Suprapubic skin (tissue), 4 donors: ENCODE measurements around the gene MKKS. TPM values are rescaled to one million over a fixed set of nuclear protein-coding genes. Genes with fewer than 3 reads are reported as not detected.

Experiments used
- DNase-seq, 2 donors: peaks; one replicate each; pipeline ENCODE4 v3.0.0-alpha.2; 2019; ENCODE audit warnings: low spot score in 2 of 2
- H3K27ac ChIP-seq: fragments of 200-600 bp; sonication (generic); one replicate; pipeline ENCODE4 v1.5.1; 2019
- H3K27me3 ChIP-seq: fragments of 200-600 bp; sonication (generic); one replicate; pipeline ENCODE4 v1.5.1; 2019
- H3K36me3 ChIP-seq: fragments of 200-600 bp; sonication (generic); one replicate; pipeline ENCODE4 v1.5.1; 2019
- H3K4me1 ChIP-seq: fragments of 200-600 bp; sonication (generic); one replicate; pipeline ENCODE4 v1.5.1; 2019
- H3K4me3 ChIP-seq: fragments of 200-600 bp; sonication (generic); one replicate; pipeline ENCODE4 v1.5.1; 2019; ENCODE audit warnings: mild to moderate bottlenecking
- H3K9me3 ChIP-seq: fragments of 200-600 bp; sonication (generic); one replicate; pipeline ENCODE4 v1.5.1; 2019
- CTCF ChIP-seq, 2 donors: fragments of 200-600 bp in 1 of 2; fragments of 450-650 bp in 1 of 2; sonication (generic) in 1 of 2; IDR thresholded peaks; one replicate each; pipeline ENCODE4 v1.5.1; 2016 to 2019; ENCODE audit warnings: antibody characterized with exemption in 2 of 2, mild to moderate bottlenecking in 1 of 2, moderate library complexity in 1 of 2
- EP300 ChIP-seq: sonication (generic); formaldehyde crosslinking; IDR thresholded peaks from one replicate; pipeline ENCODE4 v1.6.1; 2017; ENCODE audit warnings: antibody characterized with exemption
- POLR2A ChIP-seq, 2 donors: fragments of 450-650 bp; IDR thresholded peaks; one replicate each; pipeline ENCODE4 v1.6.1; 2017; ENCODE audit warnings: antibody characterized with exemption in 2 of 2, mild to moderate bottlenecking in 2 of 2, moderate library complexity in 2 of 2
- POLR2AphosphoS5 ChIP-seq, 3 donors: sonication (generic); formaldehyde crosslinking; IDR thresholded peaks; one replicate each; pipeline ENCODE4 v1.6.1; 2017; ENCODE audit warnings: antibody characterized with exemption in 3 of 3
- WGBS: methylation state at CpG from one replicate; pipeline ENCODE4 v1.1.5; 2018; 5-methylcytosine and 5-hydroxymethylcytosine counted together
- total RNA-seq, 4 donors: library from RNA; depleted of rRNA; stranded (reverse); fragments of >200 nt; gene quantifications; one replicate each; pipeline ENCODE4 v1.1.0, GENCODE V29; 2016

Gene MKKS
- total RNA-seq, 4 donors from 2014 or later: 8.7 to 11.2 (median 9.6) TPM

- Histone ChIP-seq H3K27ac (no peak overlapping the region), H3K4me3 (no peak overlapping the region), H3K4me1 (peaks cover 5% of the 10 kb centered on the region), H3K36me3 (no peaks in the 10 kb centered on the region), H3K9me3 (no peaks in the 10 kb centered on the region), H3K27me3 (no peaks in the 10 kb centered on the region)
- TF ChIP-seq POLR2A (IDR thresholded peaks at IDR 0.05): no peak
- TF ChIP-seq EP300: no peak
- no peak for TF ChIP-seq POLR2AphosphoS5 (IDR thresholded peaks at IDR 0.05)
- no peak for TF ChIP-seq CTCF (IDR thresholded peaks at IDR 0.05)
- DNase-seq: no peak
These were observed 20.2 kb upstream of the MKKS start for GRCh38 chr20:10454151-10454750.

GRCh38 chr20:10453241-10453640 is 19.2 kb upstream of the MKKS start:
- no peak for DNase-seq
- Histone ChIP-seq H3K27ac (no peak overlapping the region), H3K4me3 (no peak overlapping the region), H3K27me3 (no peaks in the 10 kb centered on the region), H3K9me3 (no peaks in the 10 kb centered on the region), H3K4me1 (peaks cover 5% of the 10 kb centered on the region), H3K36me3 (no peaks in the 10 kb centered on the region)
- 80% methylated on average over 5 of the region's 5 CpGs for WGBS
- TF ChIP-seq POLR2AphosphoS5 (IDR thresholded peaks at IDR 0.05) (no peak), POLR2A (IDR thresholded peaks at IDR 0.05) (no peak), CTCF (IDR thresholded peaks at IDR 0.05) (no peak)

GRCh38 chr20:10449270-10449669 is 15.2 kb upstream of the MKKS start:
- no peak for TF ChIP-seq EP300
- TF ChIP-seq CTCF (IDR thresholded peaks at IDR 0.05): no peak
- TF ChIP-seq POLR2A (IDR thresholded peaks at IDR 0.05): no peak
- no peak for TF ChIP-seq POLR2AphosphoS5 (IDR thresholded peaks at IDR 0.05)
- DNase-seq: no peak
- H3K36me3 ChIP-seq: no peaks in the 10 kb centered on the region
- H3K4me3 ChIP-seq: no peak overlapping the region
- peaks cover 8% of the 10 kb centered on the region for H3K4me1 ChIP-seq
- H3K9me3 ChIP-seq: no peaks in the 10 kb centered on the region
- no peaks in the 10 kb centered on the region for H3K27me3 ChIP-seq
- 79% methylated on average over 2 of the region's 2 CpGs for WGBS
- no peak overlapping the region for H3K27ac ChIP-seq

GRCh38 chr20:10448270-10449156 is 14.5 kb upstream of the MKKS start:
- H3K27me3 ChIP-seq: no peaks in the 10 kb centered on the region
- H3K9me3 ChIP-seq: no peaks in the 10 kb centered on the region
- H3K4me1 ChIP-seq: peaks cover 5% of the 10 kb centered on the region
- no peaks in the 10 kb centered on the region for H3K36me3 ChIP-seq
- H3K27ac ChIP-seq: no peak overlapping the region
- no peak for TF ChIP-seq EP300
- TF ChIP-seq CTCF (IDR thresholded peaks at IDR 0.05): no peak
- no peak for TF ChIP-seq POLR2A (IDR thresholded peaks at IDR 0.05)
- TF ChIP-seq POLR2AphosphoS5 (IDR thresholded peaks at IDR 0.05): no peak
- no peak for DNase-seq
- H3K4me3 ChIP-seq: no peak overlapping the region
- WGBS: 94% methylated on average over 6 of the region's 6 CpGs

GRCh38 chr20:10447028-10447427 is 13.0 kb upstream of the MKKS start:
- H3K27ac ChIP-seq: no peak overlapping the region
- no peak for DNase-seq
- peaks cover 5% of the 10 kb centered on the region for H3K4me1 ChIP-seq
- TF ChIP-seq CTCF (IDR thresholded peaks at IDR 0.05) (no peak), EP300 (no peak), POLR2AphosphoS5 (IDR thresholded peaks at IDR 0.05) (no peak), POLR2A (IDR thresholded peaks at IDR 0.05) (no peak)
- H3K4me3 ChIP-seq: no peak overlapping the region
- 35% methylated on average over 3 of the region's 3 CpGs for WGBS
- no peaks in the 10 kb centered on the region for H3K27me3 ChIP-seq
- H3K36me3 ChIP-seq: no peaks in the 10 kb centered on the region
- H3K9me3 ChIP-seq: no peaks in the 10 kb centered on the region
